Thyroid gland (tissue), 4 donors: ENCODE data around the gene ITIH6. TPM values are rescaled to one million over a fixed set of nuclear protein-coding genes. Genes with fewer than 3 reads are reported as not detected.

Source experiments
- DNase-seq, 2 donors: peaks; one replicate each; pipeline ENCODE4 v3.0.0-alpha.2; 2019
- H3K27ac ChIP-seq, 3 donors: fragments of 200-600 bp; sonication (generic); 1 replicate in 2 of 3; 2 replicates in 1 of 3; pipeline ENCODE4 v1.5.1; 2016 to 2019; ENCODE audit warnings: mild to moderate bottlenecking in 1 of 3, moderate library complexity in 1 of 3
- H3K27me3 ChIP-seq: fragments of 200-600 bp; sonication (generic); one replicate; pipeline ENCODE4 v1.5.1; 2019
- H3K36me3 ChIP-seq, 2 donors: fragments of 200-600 bp; sonication (generic); one replicate each; pipeline ENCODE4 v1.5.1; 2016 to 2019
- H3K4me1 ChIP-seq, 2 donors: fragments of 200-600 bp; sonication (generic); one replicate each; pipeline ENCODE4 v1.5.1; 2017 to 2019
- H3K4me3 ChIP-seq, 3 donors: fragments of 200-600 bp; sonication (generic); replicated peaks in 1 of 3; 1 replicate in 2 of 3; 2 replicates in 1 of 3; pipeline ENCODE4 v1.5.1; 2016; ENCODE audit warnings: mild to moderate bottlenecking in 1 of 3
- H3K9me3 ChIP-seq: fragments of 200-600 bp; sonication (generic); one replicate; pipeline ENCODE4 v1.5.1; 2017
- CTCF ChIP-seq, 6 experiments: fragments of 200-600 bp in 3 of 6; fragments of 450-650 bp in 3 of 6; sonication (generic) in 3 of 6; IDR thresholded peaks; one replicate each; pipeline ENCODE4 v1.5.1; 2016 to 2019; ENCODE audit warnings: antibody characterized with exemption in 6 of 6, mild to moderate bottlenecking in 2 of 6, inconsistent platforms in 1 of 6, moderate library complexity in 1 of 6
- POLR2A ChIP-seq, 2 donors: fragments of 450-650 bp; IDR thresholded peaks; one replicate each; pipeline ENCODE4 v1.6.1; 2017; ENCODE audit warnings: antibody characterized with exemption in 2 of 2, mild to moderate bottlenecking in 2 of 2, moderate library complexity in 1 of 2
- WGBS, 2 donors: methylation state at CpG; one replicate each; pipeline ENCODE4 v1.1.5; 2017; 5-methylcytosine and 5-hydroxymethylcytosine counted together
- intact Hi-C: fragments of 100-400 bp; cut with DNase I; formaldehyde crosslinking; loops from one replicate; pipeline ENCODE4 v1.15.1; 2023
- total RNA-seq, 4 donors: library from RNA; depleted of rRNA; stranded (reverse); fragments of >200 nt; gene quantifications; one replicate each; pipeline ENCODE4 v1.2.3, GENCODE V29; 2016

The ITIH6 gene
- total RNA-seq, 4 donors from 2014 or later, result not detected

- Histone ChIP-seq H3K36me3 (peaks cover 3 to 7% of the 10 kb centered on the region in 2 donors), H3K27me3 (no peaks in the 10 kb centered on the region), H3K9me3 (no peaks in the 10 kb centered on the region), H3K4me3 (no peak overlapping the region), H3K27ac (no peak overlapping the region), H3K4me1 (no peaks in the 10 kb centered on the region)
- intact Hi-C loops, result no loop called here
- 100% methylated on average over 2 of the region's 7 CpGs; no CpG with 5 or more reads in 1 of the 2 donors for WGBS, 2 donors
- no peak for TF ChIP-seq CTCF (IDR thresholded peaks at IDR 0.05)
- no peak for TF ChIP-seq POLR2A (IDR thresholded peaks at IDR 0.05)
- DNase-seq, result no peak
Observed at GRCh38 chrX:54820737-54821136, 22.7 kb upstream of the ITIH6 start.

- Histone ChIP-seq H3K4me1 (no peaks in the 10 kb centered on the region), H3K27me3 (no peaks in the 10 kb centered on the region), H3K4me3 (no peak overlapping the region), H3K27ac (no peak overlapping the region), H3K9me3 (no peaks in the 10 kb centered on the region), H3K36me3 (peaks cover 19 to 21% of the 10 kb centered on the region in 2 donors)
- WGBS, 2 donors, result 74 to 87% methylated on average over 4 to 6 of the region's 8 CpGs
- no peak for DNase-seq
- intact Hi-C loops, result loop anchor here (10.0 kb wide), 1 partner anchor 186 kb away; the partner anchor contains the start of gene APEX2
- TF ChIP-seq POLR2A (IDR thresholded peaks at IDR 0.05) (no peak), CTCF (IDR thresholded peaks at IDR 0.05) (no peak)
Observed at GRCh38 chrX:54819201-54819600, 21.1 kb upstream of the ITIH6 start.

DNA sequence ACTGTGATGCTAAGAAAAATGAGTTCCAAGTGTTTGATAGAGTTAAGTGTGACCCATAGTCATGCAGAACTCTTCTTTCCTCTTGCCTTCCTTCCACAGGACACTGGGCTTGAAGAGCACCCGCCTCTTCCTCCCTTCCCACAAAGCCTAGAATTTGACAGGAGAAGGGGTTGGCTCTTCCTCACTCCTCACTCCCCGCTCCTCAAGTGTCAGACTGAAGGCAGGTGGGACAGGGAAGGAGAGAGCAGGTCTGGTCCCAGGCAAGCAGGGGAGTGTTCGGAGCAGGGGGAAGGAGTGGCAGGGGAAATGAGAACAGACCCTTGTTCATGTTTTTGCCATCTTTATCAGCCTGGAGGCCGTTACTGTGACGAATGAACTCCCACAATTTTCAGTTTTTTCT, 20.2 kb upstream of the ITIH6 start:
- intact Hi-C loops, result loop anchor here (10.0 kb wide), 1 partner anchor 187 kb away; the partner anchor contains the start of gene APEX2
- Histone ChIP-seq H3K4me3 (no peak overlapping the region), H3K27me3 (no peaks in the 10 kb centered on the region), H3K36me3 (peaks cover 22 to 28% of the 10 kb centered on the region in 2 donors), H3K9me3 (no peaks in the 10 kb centered on the region), H3K4me1 (no peaks in the 10 kb centered on the region), H3K27ac (no peak overlapping the region)
- TF ChIP-seq POLR2A (IDR thresholded peaks at IDR 0.05), result no peak
- no peak for TF ChIP-seq CTCF (IDR thresholded peaks at IDR 0.05)
- WGBS, 2 donors, result 52 to 67% methylated on average over 5 of the region's 5 CpGs
- no peak for DNase-seq

DNA sequence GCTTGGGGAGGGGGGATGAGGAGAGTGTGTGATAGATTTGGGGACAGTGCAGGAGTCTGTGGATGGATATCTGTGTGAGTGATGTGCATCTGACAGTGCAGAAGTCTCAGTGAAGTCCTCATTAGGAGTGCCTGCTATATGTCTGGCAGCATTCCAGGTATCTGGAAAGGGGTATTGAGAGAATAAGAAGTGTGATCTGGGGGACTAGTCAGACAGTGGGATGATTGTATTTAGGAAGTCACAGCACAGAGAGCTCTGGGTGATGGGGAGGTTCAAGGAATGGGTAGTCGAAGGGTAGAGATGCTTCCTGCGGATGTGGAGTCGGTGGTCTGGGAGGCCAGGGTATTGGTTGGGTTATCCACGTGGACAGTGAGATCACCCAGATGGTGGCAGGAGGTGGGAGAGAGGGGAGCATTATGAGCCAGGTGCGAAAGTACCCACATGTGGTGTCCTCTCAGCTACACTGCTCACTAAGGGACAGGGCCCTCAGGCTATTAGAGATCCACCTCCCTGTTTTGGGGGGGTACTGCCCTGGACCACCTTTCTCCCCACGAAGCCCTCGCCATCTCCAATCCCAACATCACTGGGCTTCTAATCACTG, 19.3 kb upstream of the ITIH6 start:
- no peak for TF ChIP-seq CTCF (IDR thresholded peaks at IDR 0.05)
- no peaks in the 10 kb centered on the region for H3K27me3 ChIP-seq
- no peak overlapping the region for H3K27ac ChIP-seq
- intact Hi-C loops, result loop anchor here (10.0 kb wide), 1 partner anchor 187 kb away; the partner anchor contains the start of gene APEX2
- no peak for DNase-seq
- no peaks in the 10 kb centered on the region for H3K4me1 ChIP-seq
- no peak overlapping the region for H3K4me3 ChIP-seq
- WGBS, 2 donors, result 91 to 97% methylated on average over 3 to 7 of the region's 7 CpGs
- H3K9me3 ChIP-seq, result no peaks in the 10 kb centered on the region
- H3K36me3 ChIP-seq, result peaks cover 31 to 34% of the 10 kb centered on the region in 2 donors

DNA sequence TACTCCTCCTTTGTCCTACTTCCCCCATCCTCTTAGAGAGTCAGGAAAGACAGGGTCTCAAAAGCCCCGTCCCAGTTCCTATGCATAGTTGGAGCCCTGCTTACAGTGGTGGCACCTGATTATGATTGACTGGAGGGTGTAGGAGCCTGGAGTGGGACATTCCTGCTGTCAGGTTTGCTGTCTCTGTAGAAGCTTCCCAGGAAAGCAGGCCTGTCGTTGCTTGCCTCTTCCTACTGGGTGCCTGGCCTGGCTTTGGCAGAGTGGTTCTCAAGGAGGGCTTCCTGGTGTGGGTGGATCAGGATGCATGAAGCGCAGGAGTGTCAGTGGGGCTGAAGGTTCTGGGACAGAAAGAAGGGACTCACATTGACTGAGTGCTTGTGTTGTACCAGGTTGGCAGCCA, 14.3 kb upstream of the ITIH6 start:
- Histone ChIP-seq H3K4me3 (no peak overlapping the region), H3K4me1 (peaks cover 0 to 10% of the 10 kb centered on the region in 2 donors), H3K27me3 (no peaks in the 10 kb centered on the region), H3K36me3 (peaks cover 34 to 44% of the 10 kb centered on the region in 2 donors), H3K27ac (no peak overlapping the region), H3K9me3 (no peaks in the 10 kb centered on the region)
- no peak for DNase-seq
- no peak for TF ChIP-seq CTCF (IDR thresholded peaks at IDR 0.05)
- TF ChIP-seq POLR2A (IDR thresholded peaks at IDR 0.05), result no peak
- intact Hi-C loops, result loop anchor here (10.0 kb wide), 1 partner anchor 192 kb away; the partner anchor contains the start of gene APEX2
- WGBS, 2 donors, result 94 to 100% methylated on average over 2 of the region's 3 CpGs
